Panc1 (cell line): Measurements from ENCODE around the gene FOXP2. TPM values are rescaled to one million over a fixed set of nuclear protein-coding genes. Genes with fewer than 3 reads are reported as not detected.

Experiments
- ATAC-seq: fragments of 200-7000 bp; cut with Tn5 transposase; 2 replicates; pipeline ENCODE4 v1.9.1; 2020; ENCODE audit warnings: mild to moderate bottlenecking, moderate library complexity
- BruUV-seq: library from RNA; stranded (reverse); fragments of 400-500 nt; replicated peaks from 2 replicates; lab custom pipeline; 2021; lab: Mats Ljungman, UMichigan
- CTCF ChIA-PET: fragments of 300-600 bp; sonication (Branson Sonifier 250); formaldehyde crosslinking; loops from one replicate; lab custom pipeline; 2022; ENCODE audit warnings: antibody characterized with exemption; lab: Charles Lee
- POLR2A ChIA-PET: fragments of 300-600 bp; sonication (Branson Sonifier 250); formaldehyde crosslinking; loops from one replicate; lab custom pipeline; 2022; ENCODE audit warnings: antibody characterized with exemption; lab: Charles Lee
- DNase-seq: peaks from one replicate; pipeline ENCODE4 v3.0.0-alpha.2; 2010; ENCODE audit warnings: low read depth, low spot score
- H3K27ac ChIP-seq: 2 replicates; pipeline ENCODE4 v1.5.1; 2011; ENCODE audit warnings: mild to moderate bottlenecking, low read length, inconsistent platforms
- H3K27me3 ChIP-seq: fragments of 200-500 bp; sonication (Bioruptor generic); 2 replicates; pipeline ENCODE4 v1.6.0; 2014; ENCODE audit warnings: low read length, inconsistent platforms; ENCODE audit not compliant: control insufficient read depth, insufficient read depth
- H3K36me3 ChIP-seq: fragments of 200-500 bp; sonication (Bioruptor generic); 2 replicates; pipeline ENCODE4 v1.5.1; 2014; ENCODE audit warnings: inconsistent platforms, mild to moderate bottlenecking, low read length, moderate library complexity; ENCODE audit not compliant: control insufficient read depth, insufficient read depth
- H3K4me1 ChIP-seq: 2 replicates; pipeline ENCODE4 v1.5.1; 2011; ENCODE audit warnings: inconsistent platforms, mild to moderate bottlenecking, low read length, moderate library complexity; ENCODE audit not compliant: control insufficient read depth, insufficient read depth
- H3K4me3 ChIP-seq, 2 experiments: 2 replicates each; pipeline ENCODE4 v1.5.1; 2011 to 2012; ENCODE audit warnings: low read depth in 2 of 2, low read length in 2 of 2, mild to moderate bottlenecking in 2 of 2, inconsistent platforms in 1 of 2, moderate library complexity in 1 of 2
- H3K9me3 ChIP-seq: fragments of 200-500 bp; sonication (Bioruptor generic); 2 replicates; pipeline ENCODE4 v1.5.1; 2014; ENCODE audit warnings: low read depth, mild to moderate bottlenecking, inconsistent platforms, low read length, moderate library complexity; ENCODE audit not compliant: control insufficient read depth, insufficient read depth
- POLR2AphosphoS5 ChIP-seq: IDR thresholded peaks from 2 replicates; pipeline ENCODE4 v1.6.1; 2012; ENCODE audit warnings: mild to moderate bottlenecking, low read depth, low read length, moderate library complexity
- TCF7L2 ChIP-seq: IDR thresholded peaks from 2 replicates; pipeline ENCODE4 v1.6.1; 2011; ENCODE audit warnings: mild to moderate bottlenecking, low read depth, low read length, inconsistent platforms
- in situ Hi-C: cut with HindIII; loops from 2 replicates; pipeline ENCODE4 v1.10.0; 2016; ENCODE audit warnings: low sequenced_read_pairs, low pct_unique_long_range_greater_than_20kb
- intact Hi-C: fragments of 100-400 bp; cut with micrococcal nuclease; formaldehyde crosslinking; loops from one replicate; pipeline ENCODE4 v1.10.0; 2022; ENCODE audit not compliant: unreplicated experiment
- total RNA-seq: library from RNA; stranded (reverse); gene quantifications from one replicate; pipeline ENCODE4 v1.2.1, GENCODE V29; 2021; ENCODE audit not compliant: unreplicated experiment
- TF ChIP-seq, protein P1 (sequence below): fragments of 450-650 bp; IDR thresholded peaks from 2 replicates; pipeline ENCODE4 v1.5.1; 2017; ENCODE audit warnings: mild to moderate bottlenecking
- TF ChIP-seq, protein P2 (sequence below), 2 experiments: IDR thresholded peaks; 2 replicates each; pipeline ENCODE4 v1.6.1; 2011 to 2012; ENCODE audit warnings: low read depth in 2 of 2, control low read depth in 1 of 2, low read length in 1 of 2, mild to moderate bottlenecking in 1 of 2, moderate library complexity in 1 of 2; ENCODE audit not compliant: insufficient read depth in 1 of 2

FOXP2 gene
- total RNA-seq, 1 experiment from 2014 or later, result 0.54 TPM

DNA sequence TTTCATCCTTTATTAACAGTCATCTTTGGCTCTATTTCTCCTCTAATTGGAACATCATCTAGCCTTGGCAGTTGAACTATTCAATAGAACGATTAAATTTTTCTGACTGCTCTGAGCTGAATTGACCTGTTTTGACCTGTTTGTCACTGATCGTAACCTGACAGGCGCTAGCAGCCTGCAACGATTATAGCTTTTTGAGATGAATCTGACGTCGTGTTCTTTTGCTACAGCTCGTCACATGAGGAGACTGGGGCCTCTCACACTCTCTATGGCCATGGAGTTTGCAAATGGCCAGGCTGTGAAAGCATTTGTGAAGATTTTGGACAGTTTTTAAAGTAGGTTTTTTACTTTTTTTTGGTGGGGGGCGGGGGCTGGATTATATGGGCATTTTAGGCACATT is 229.8 kb downstream of the FOXP2 start:
- in situ Hi-C loops (no loop called here), intact Hi-C loops (no loop called here)
- Histone ChIP-seq H3K36me3 (no peaks in the 10 kb centered on the region), H3K27me3 (no peaks in the 10 kb centered on the region), H3K27ac (no peak overlapping the region), H3K4me1 (no peaks in the 10 kb centered on the region; the same call in 1 of the 2 replicates), H3K9me3 (no peaks in the 10 kb centered on the region), H3K4me3 (no peak overlapping the region)
- BruUV-seq, result no TSS peak
- no peak for DNase-seq
- POLR2A ChIA-PET, result no interaction called here
- no peak for ATAC-seq
- TF ChIP-seq TCF7L2, result no peak
- CTCF ChIA-PET, result no interaction called here

DNA sequence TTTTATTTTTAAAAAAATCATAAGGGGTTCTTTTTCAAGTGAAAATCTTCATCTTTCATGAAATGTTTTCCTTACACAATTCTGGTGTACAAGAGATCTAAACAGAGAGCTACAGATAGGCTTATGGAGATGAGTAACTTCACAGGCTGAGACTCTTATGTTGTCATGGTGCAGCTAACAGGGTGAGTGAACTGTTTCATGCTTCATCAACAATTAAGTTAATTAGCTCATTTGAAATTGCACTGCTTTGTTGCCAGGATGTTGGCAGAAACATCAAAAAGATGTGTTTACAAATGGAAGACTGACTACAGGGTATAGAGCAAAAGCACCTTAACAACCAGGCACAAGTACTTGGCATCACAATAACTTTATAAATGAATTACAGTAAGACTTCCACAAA is 230.8 kb downstream of the FOXP2 start:
- DNase-seq, result no peak
- POLR2A ChIA-PET, result interaction anchor here (0.9 kb wide), 1 partner anchor 581 kb away, joined by 5 read pairs; no protein-coding TSS in a partner anchor

DNA sequence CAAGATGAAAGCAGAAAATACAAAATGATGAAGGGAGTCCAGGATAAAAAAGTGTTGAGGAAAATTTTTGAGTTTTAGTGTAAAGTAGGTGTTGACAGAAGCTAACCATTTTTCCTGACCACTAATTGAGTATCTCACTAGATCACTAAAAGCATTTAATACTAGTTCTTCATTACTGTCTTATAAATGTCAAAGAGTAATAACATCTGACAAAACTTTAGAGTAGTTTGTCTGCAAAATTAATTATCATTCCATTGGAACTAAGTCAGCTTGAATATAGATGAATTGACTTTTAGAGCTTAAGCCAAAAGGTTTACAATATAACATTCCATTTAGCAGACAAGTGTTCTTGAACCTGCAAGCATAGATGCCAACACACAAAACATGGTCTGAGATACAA is 232.9 kb downstream of the FOXP2 start:
- CTCF ChIA-PET, result no interaction called here
- TF ChIP-seq TCF7L2, result no peak
- ATAC-seq, result no peak

More for the DNA sequence above, 230.8 kb downstream of the FOXP2 start:
- intact Hi-C loops (no loop called here), in situ Hi-C loops (no loop called here)
- no peaks in the 10 kb centered on the region; the same call in 1 of the 2 replicates for H3K4me1 ChIP-seq
- no TSS peak for BruUV-seq
- H3K27me3 ChIP-seq, result no peaks in the 10 kb centered on the region
- CTCF ChIA-PET, result interaction anchor here (0.6 kb wide), 1 partner anchor 1061 kb away, joined by 4 read pairs; no protein-coding TSS in a partner anchor
- H3K9me3 ChIP-seq, result no peaks in the 10 kb centered on the region
- H3K27ac ChIP-seq, result no peak overlapping the region
- TF ChIP-seq POLR2AphosphoS5, result no peak
- TF ChIP-seq, protein P1, sequence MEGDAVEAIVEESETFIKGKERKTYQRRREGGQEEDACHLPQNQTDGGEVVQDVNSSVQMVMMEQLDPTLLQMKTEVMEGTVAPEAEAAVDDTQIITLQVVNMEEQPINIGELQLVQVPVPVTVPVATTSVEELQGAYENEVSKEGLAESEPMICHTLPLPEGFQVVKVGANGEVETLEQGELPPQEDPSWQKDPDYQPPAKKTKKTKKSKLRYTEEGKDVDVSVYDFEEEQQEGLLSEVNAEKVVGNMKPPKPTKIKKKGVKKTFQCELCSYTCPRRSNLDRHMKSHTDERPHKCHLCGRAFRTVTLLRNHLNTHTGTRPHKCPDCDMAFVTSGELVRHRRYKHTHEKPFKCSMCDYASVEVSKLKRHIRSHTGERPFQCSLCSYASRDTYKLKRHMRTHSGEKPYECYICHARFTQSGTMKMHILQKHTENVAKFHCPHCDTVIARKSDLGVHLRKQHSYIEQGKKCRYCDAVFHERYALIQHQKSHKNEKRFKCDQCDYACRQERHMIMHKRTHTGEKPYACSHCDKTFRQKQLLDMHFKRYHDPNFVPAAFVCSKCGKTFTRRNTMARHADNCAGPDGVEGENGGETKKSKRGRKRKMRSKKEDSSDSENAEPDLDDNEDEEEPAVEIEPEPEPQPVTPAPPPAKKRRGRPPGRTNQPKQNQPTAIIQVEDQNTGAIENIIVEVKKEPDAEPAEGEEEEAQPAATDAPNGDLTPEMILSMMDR, result no peak
- TF ChIP-seq, protein P2, sequence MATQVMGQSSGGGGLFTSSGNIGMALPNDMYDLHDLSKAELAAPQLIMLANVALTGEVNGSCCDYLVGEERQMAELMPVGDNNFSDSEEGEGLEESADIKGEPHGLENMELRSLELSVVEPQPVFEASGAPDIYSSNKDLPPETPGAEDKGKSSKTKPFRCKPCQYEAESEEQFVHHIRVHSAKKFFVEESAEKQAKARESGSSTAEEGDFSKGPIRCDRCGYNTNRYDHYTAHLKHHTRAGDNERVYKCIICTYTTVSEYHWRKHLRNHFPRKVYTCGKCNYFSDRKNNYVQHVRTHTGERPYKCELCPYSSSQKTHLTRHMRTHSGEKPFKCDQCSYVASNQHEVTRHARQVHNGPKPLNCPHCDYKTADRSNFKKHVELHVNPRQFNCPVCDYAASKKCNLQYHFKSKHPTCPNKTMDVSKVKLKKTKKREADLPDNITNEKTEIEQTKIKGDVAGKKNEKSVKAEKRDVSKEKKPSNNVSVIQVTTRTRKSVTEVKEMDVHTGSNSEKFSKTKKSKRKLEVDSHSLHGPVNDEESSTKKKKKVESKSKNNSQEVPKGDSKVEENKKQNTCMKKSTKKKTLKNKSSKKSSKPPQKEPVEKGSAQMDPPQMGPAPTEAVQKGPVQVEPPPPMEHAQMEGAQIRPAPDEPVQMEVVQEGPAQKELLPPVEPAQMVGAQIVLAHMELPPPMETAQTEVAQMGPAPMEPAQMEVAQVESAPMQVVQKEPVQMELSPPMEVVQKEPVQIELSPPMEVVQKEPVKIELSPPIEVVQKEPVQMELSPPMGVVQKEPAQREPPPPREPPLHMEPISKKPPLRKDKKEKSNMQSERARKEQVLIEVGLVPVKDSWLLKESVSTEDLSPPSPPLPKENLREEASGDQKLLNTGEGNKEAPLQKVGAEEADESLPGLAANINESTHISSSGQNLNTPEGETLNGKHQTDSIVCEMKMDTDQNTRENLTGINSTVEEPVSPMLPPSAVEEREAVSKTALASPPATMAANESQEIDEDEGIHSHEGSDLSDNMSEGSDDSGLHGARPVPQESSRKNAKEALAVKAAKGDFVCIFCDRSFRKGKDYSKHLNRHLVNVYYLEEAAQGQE (IDR thresholded peaks at IDR 0.05; ENCODE audit: insufficient read depth in 1 of 2, low read depth in 2 of 2, low read length in 1 of 2), result no peak
- no peaks in the 10 kb centered on the region for H3K36me3 ChIP-seq
- no peak overlapping the region for H3K4me3 ChIP-seq
- ATAC-seq, result no peak

More for the DNA sequence above, 232.9 kb downstream of the FOXP2 start:
- Histone ChIP-seq H3K27ac (no peak overlapping the region), H3K9me3 (no peaks in the 10 kb centered on the region), H3K4me3 (no peak overlapping the region), H3K36me3 (no peaks in the 10 kb centered on the region), H3K27me3 (no peaks in the 10 kb centered on the region), H3K4me1 (peaks cover 3% of the 10 kb centered on the region; the same call in 1 of the 2 replicates)
- POLR2A ChIA-PET, result no interaction called here
- no TSS peak for BruUV-seq
- in situ Hi-C loops, result no loop called here
- intact Hi-C loops, result no loop called here
- no peak for DNase-seq
